Ishikawa (cell line): ENCODE results near the gene LRIT1.

Experiments
- EP300 ChIP-seq: IDR thresholded peaks from 2 replicates; pipeline ENCODE4 v1.6.1; 2012; ENCODE audit warnings: borderline replicate concordance
- RAD21 ChIP-seq: IDR thresholded peaks from 2 replicates; pipeline ENCODE4 v1.6.1; 2012; ENCODE audit warnings: low read depth
- TF ChIP-seq, protein P1 (sequence below): IDR thresholded peaks from 2 replicates; pipeline ENCODE4 v1.6.1; 2012; ENCODE audit warnings: low read depth, mild to moderate bottlenecking

DNA sequence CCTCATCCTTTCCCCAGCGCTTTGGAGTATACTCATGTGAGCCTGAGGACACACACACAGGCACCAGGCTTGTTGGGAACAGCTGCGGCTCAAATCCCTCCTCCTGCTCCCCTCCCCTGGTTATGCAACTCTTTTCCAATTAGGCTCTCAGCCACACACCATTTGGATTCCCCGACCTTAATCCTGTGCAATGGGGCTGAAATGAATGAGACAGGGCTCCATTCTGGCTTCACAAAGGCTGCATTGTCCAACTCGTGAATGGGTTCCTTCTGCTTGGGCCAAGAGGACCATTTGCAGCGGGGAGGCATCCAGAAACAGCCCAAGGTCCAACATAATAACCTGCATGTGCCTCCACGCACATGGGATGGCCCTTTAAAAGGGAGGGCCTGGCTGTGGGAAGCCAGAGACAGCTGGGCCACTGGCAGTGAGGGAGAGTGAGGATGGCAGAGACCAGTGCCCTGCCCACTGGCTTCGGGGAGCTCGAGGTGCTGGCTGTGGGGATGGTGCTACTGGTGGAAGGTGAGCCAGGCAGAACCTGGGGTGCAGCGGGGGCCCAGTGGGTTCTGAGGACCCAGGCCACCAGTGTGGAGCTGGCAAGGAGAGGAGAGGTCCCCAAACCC lies 3.4 kb upstream of the LRIT1 start, which contains the start of gene RGR:
- no peak for TF ChIP-seq EP300
- TF ChIP-seq RAD21 = no peak
- TF ChIP-seq, protein P1, sequence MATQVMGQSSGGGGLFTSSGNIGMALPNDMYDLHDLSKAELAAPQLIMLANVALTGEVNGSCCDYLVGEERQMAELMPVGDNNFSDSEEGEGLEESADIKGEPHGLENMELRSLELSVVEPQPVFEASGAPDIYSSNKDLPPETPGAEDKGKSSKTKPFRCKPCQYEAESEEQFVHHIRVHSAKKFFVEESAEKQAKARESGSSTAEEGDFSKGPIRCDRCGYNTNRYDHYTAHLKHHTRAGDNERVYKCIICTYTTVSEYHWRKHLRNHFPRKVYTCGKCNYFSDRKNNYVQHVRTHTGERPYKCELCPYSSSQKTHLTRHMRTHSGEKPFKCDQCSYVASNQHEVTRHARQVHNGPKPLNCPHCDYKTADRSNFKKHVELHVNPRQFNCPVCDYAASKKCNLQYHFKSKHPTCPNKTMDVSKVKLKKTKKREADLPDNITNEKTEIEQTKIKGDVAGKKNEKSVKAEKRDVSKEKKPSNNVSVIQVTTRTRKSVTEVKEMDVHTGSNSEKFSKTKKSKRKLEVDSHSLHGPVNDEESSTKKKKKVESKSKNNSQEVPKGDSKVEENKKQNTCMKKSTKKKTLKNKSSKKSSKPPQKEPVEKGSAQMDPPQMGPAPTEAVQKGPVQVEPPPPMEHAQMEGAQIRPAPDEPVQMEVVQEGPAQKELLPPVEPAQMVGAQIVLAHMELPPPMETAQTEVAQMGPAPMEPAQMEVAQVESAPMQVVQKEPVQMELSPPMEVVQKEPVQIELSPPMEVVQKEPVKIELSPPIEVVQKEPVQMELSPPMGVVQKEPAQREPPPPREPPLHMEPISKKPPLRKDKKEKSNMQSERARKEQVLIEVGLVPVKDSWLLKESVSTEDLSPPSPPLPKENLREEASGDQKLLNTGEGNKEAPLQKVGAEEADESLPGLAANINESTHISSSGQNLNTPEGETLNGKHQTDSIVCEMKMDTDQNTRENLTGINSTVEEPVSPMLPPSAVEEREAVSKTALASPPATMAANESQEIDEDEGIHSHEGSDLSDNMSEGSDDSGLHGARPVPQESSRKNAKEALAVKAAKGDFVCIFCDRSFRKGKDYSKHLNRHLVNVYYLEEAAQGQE = no peak
